Right cardiac atrium (tissue), 5 donors: ENCODE results near the gene NTMT2. TPM values are rescaled to one million over a fixed set of nuclear protein-coding genes. Genes with fewer than 3 reads are reported as not detected.
A peak's percentile ranks its signal among the peaks of the same experiment; 100 is the strongest.

ENCODE experiments used
- ATAC-seq, 2 donors: fragments of 200-7000 bp; cut with Tn5 transposase; one replicate each; pipeline versions ENCODE4 v1.8.0 to v1.9.1; 2020; ENCODE audit warnings: moderate library complexity in 2 of 2, mild to moderate bottlenecking in 1 of 2
- DNase-seq, 3 donors: peaks; one replicate each; pipeline ENCODE4 v3.0.0-alpha.2; 2020
- H3K27ac ChIP-seq: one replicate; pipeline ENCODE4 v1.5.1; 2013; ENCODE audit warnings: mild to moderate bottlenecking, low read length, control low read depth, moderate library complexity
- H3K27me3 ChIP-seq: one replicate; pipeline ENCODE4 v1.6.1; 2013; ENCODE audit not compliant: control insufficient read depth, insufficient read depth
- H3K4me1 ChIP-seq: one replicate; pipeline ENCODE4 v1.6.1; 2013; ENCODE audit warnings: low read length; ENCODE audit not compliant: control insufficient read depth, insufficient read depth
- H3K4me3 ChIP-seq: one replicate; pipeline ENCODE4 v1.5.1; 2013; ENCODE audit warnings: low read length, control low read depth
- H3K9me3 ChIP-seq: one replicate; pipeline ENCODE4 v1.6.1; 2013; ENCODE audit warnings: low read length; ENCODE audit not compliant: control insufficient read depth
- WGBS: extraction: QIAGEN DNeasy Blood & Tissue Kit; methylation state at CpG from one replicate; pipeline ENCODE4 v1.1.7; 2013; 5-methylcytosine and 5-hydroxymethylcytosine counted together
- intact Hi-C, 4 donors: fragments of 100-400 bp; cut with DNase I; formaldehyde crosslinking; loops; one replicate each; pipeline versions ENCODE4 v1.11.0 to v1.14.0; 2022 to 2023
- polyA plus RNA-seq: library from polyadenylated mRNA; stranded (reverse); fragments of 200-250 nt; gene quantifications from one replicate; pipeline ENCODE4 v1.2.3, GENCODE V29; 2013
- total RNA-seq, 4 donors: library from RNA; stranded (reverse); fragmentation: NEBNext Ultra II Directional; extraction: Animal tissue kit (Norgen Biotek cat#: 25700); gene quantifications; one replicate each; pipeline ENCODE4 v1.2.1, GENCODE V29; 2021
- donor health status: healthy with polysubstance abuse.
- donor health status: DM: no; HTN: yes; CAD: no.
- donor health status: DM: no; HTN: no; CAD: no.
- donor health status: DM: no; HTN: yes; CAD: no; lungs with severe emphysema.
- donor health status: DM: yes; HTN: yes; CAD: no.

The NTMT2 gene
- total and polyA plus RNA-seq, 5 donors, result 1.3 to 7.4 (median 3.5) TPM

- ATAC-seq (no peak), DNase-seq (no peak)
- intact Hi-C loops, result no loop called here
- no peak overlapping the region for H3K4me3 ChIP-seq
- no peak overlapping the region for H3K27ac ChIP-seq
- no peaks in the 10 kb centered on the region for H3K4me1 ChIP-seq
- no peaks in the 10 kb centered on the region for H3K27me3 ChIP-seq
- H3K9me3 ChIP-seq, result no peaks in the 10 kb centered on the region
Observed at GRCh38 chr1:170192546-170192945, 46.8 kb downstream of the NTMT2 start.

GRCh38 chr1:170194451-170194850, 48.7 kb downstream of the NTMT2 start:
- intact Hi-C loops, result no loop called here
- no peak for ATAC-seq
- H3K9me3 ChIP-seq, result no peaks in the 10 kb centered on the region

GRCh38 chr1:170196490-170197236, 50.9 kb downstream of the NTMT2 start:
- H3K27ac ChIP-seq, result no peak overlapping the region
- H3K4me3 ChIP-seq, result no peak overlapping the region
- ATAC-seq (no peak), DNase-seq (no peak)
- H3K27me3 ChIP-seq, result no peaks in the 10 kb centered on the region
- WGBS, result 76% methylated on average over 2 of the region's 2 CpGs
- intact Hi-C loops, result no loop called here
- peaks cover 3% of the 10 kb centered on the region for H3K4me1 ChIP-seq
- no peaks in the 10 kb centered on the region for H3K9me3 ChIP-seq

More at GRCh38 chr1:170194451-170194850, 48.7 kb downstream of the NTMT2 start:
- H3K27ac ChIP-seq, result no peak overlapping the region
- H3K27me3 ChIP-seq, result no peaks in the 10 kb centered on the region
- no peaks in the 10 kb centered on the region for H3K4me1 ChIP-seq
- 80% methylated on average over 1 of the region's 1 CpG for WGBS
- H3K4me3 ChIP-seq, result no peak overlapping the region
- no peak for DNase-seq

- ATAC-seq, result no peak
Observed at GRCh38 chr1:170198090-170198489, 52.3 kb downstream of the NTMT2 start.

GRCh38 chr1:170198584-170198983, 52.8 kb downstream of the NTMT2 start:
- Histone ChIP-seq H3K4me3 (no peak overlapping the region), H3K27ac (no peak overlapping the region), H3K27me3 (no peaks in the 10 kb centered on the region), H3K4me1 (peaks cover 3% of the 10 kb centered on the region), H3K9me3 (no peaks in the 10 kb centered on the region)
- DNase-seq, result no peak
- intact Hi-C loops, result no loop called here
- no peak for ATAC-seq

More at GRCh38 chr1:170198090-170198489, 52.3 kb downstream of the NTMT2 start:
- no peak overlapping the region for H3K27ac ChIP-seq
- intact Hi-C loops, result no loop called here
- peaks cover 3% of the 10 kb centered on the region for H3K4me1 ChIP-seq
- H3K9me3 ChIP-seq, result no peaks in the 10 kb centered on the region
- H3K27me3 ChIP-seq, result no peaks in the 10 kb centered on the region
- WGBS, result 84% methylated on average over 1 of the region's 1 CpG
- no peak overlapping the region for H3K4me3 ChIP-seq
- DNase-seq, result no peak

GRCh38 chr1:170200161-170200560, 54.4 kb downstream of the NTMT2 start:
- intact Hi-C loops, result no loop called here
- ATAC-seq, result no peak
- H3K9me3 ChIP-seq, result no peaks in the 10 kb centered on the region
- no peak overlapping the region for H3K27ac ChIP-seq
- H3K4me3 ChIP-seq, result no peak overlapping the region
- H3K27me3 ChIP-seq, result no peaks in the 10 kb centered on the region
- DNase-seq, result no peak
- H3K4me1 ChIP-seq, result peaks cover 3% of the 10 kb centered on the region

GRCh38 chr1:170200621-170201397, 55.0 kb downstream of the NTMT2 start:
- H3K9me3 ChIP-seq, result no peaks in the 10 kb centered on the region
- H3K4me3 ChIP-seq, result no peak overlapping the region
- 35% methylated on average over 4 of the region's 4 CpGs for WGBS
- no peak overlapping the region for H3K27ac ChIP-seq
- no peak for DNase-seq
- ATAC-seq, result peak in 1 of 2 donors; percentile 29
- peaks cover 3% of the 10 kb centered on the region for H3K4me1 ChIP-seq
- H3K27me3 ChIP-seq, result no peaks in the 10 kb centered on the region
- intact Hi-C loops, result no loop called here

GRCh38 chr1:170203693-170204092, 57.9 kb downstream of the NTMT2 start:
- intact Hi-C loops, result no loop called here
- no peak for ATAC-seq
- Histone ChIP-seq H3K4me1 (peaks cover 3% of the 10 kb centered on the region), H3K27me3 (no peaks in the 10 kb centered on the region), H3K4me3 (no peak overlapping the region), H3K9me3 (no peaks in the 10 kb centered on the region), H3K27ac (no peak overlapping the region)
- DNase-seq, result no peak

GRCh38 chr1:170204121-170204520, 58.4 kb downstream of the NTMT2 start:
- no peaks in the 10 kb centered on the region for H3K27me3 ChIP-seq
- ATAC-seq (no peak), DNase-seq (no peak)
- 38% methylated on average over 3 of the region's 3 CpGs for whole genome bisulfite sequencing
- peaks cover 3% of the 10 kb centered on the region for H3K4me1 ChIP-seq
- intact Hi-C loops, result no loop called here
- no peaks in the 10 kb centered on the region for H3K9me3 ChIP-seq
- no peak overlapping the region for H3K4me3 ChIP-seq
- H3K27ac ChIP-seq, result no peak overlapping the region

GRCh38 chr1:170205301-170205700, 59.5 kb downstream of the NTMT2 start:
- H3K27ac ChIP-seq, result no peak overlapping the region
- intact Hi-C loops, result no loop called here
- peaks cover 3% of the 10 kb centered on the region for H3K4me1 ChIP-seq
- H3K9me3 ChIP-seq, result no peaks in the 10 kb centered on the region
- no peak overlapping the region for H3K4me3 ChIP-seq
- H3K27me3 ChIP-seq, result no peaks in the 10 kb centered on the region
- DNase-seq (no peak), ATAC-seq (no peak)

GRCh38 chr1:170209125-170209524, 63.4 kb downstream of the NTMT2 start:
- intact Hi-C loops, result no loop called here
- no peak overlapping the region for H3K27ac ChIP-seq
- H3K4me1 ChIP-seq, result no peaks in the 10 kb centered on the region
- no peaks in the 10 kb centered on the region for H3K27me3 ChIP-seq
- H3K9me3 ChIP-seq, result no peaks in the 10 kb centered on the region
- DNase-seq (no peak), ATAC-seq (no peak)
- no peak overlapping the region for H3K4me3 ChIP-seq
